Measurements from ENCODE around the gene POLDIP3.
A peak's percentile ranks its signal among the peaks of the same experiment; 100 is the strongest.
"Not testable (repeated sequence)": the region's sequence is repeated elsewhere in the genome, so short reads cannot be mapped to it uniquely, and the experiment has no call there.

Gene POLDIP3

GRCh38 chr22:42584364-42584940 is 30.2 kb downstream of the POLDIP3 start:
- peaks cover 27% of the 10 kb centered on the region for H3K36me3 ChIP-seq (ENCODE audit: control insufficient read depth, insufficient read depth, low read length)
- TF ChIP-seq, protein P1, sequence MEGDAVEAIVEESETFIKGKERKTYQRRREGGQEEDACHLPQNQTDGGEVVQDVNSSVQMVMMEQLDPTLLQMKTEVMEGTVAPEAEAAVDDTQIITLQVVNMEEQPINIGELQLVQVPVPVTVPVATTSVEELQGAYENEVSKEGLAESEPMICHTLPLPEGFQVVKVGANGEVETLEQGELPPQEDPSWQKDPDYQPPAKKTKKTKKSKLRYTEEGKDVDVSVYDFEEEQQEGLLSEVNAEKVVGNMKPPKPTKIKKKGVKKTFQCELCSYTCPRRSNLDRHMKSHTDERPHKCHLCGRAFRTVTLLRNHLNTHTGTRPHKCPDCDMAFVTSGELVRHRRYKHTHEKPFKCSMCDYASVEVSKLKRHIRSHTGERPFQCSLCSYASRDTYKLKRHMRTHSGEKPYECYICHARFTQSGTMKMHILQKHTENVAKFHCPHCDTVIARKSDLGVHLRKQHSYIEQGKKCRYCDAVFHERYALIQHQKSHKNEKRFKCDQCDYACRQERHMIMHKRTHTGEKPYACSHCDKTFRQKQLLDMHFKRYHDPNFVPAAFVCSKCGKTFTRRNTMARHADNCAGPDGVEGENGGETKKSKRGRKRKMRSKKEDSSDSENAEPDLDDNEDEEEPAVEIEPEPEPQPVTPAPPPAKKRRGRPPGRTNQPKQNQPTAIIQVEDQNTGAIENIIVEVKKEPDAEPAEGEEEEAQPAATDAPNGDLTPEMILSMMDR (IDR thresholded peaks at IDR 0.05; ENCODE audit: insufficient read depth, low read length, poor library complexity, severe bottlenecking): no peak
- H3K27me3 ChIP-seq (replicated peaks; ENCODE audit: control insufficient read depth, insufficient read depth, low read length): no peaks in the 10 kb centered on the region
- DNase-seq (ENCODE audit: extremely low read depth, insufficient read length): no peak
- H3K4me3 ChIP-seq (replicated peaks; ENCODE audit: low read depth, low read length): no peak overlapping the region

- no peak overlapping the region for H3K4me3 ChIP-seq (replicated peaks; ENCODE audit: low read depth, low read length)
- TF ChIP-seq, protein P1 (IDR thresholded peaks at IDR 0.05; ENCODE audit: insufficient read depth, low read length, poor library complexity, severe bottlenecking): no peak
- H3K36me3 ChIP-seq (ENCODE audit: control insufficient read depth, insufficient read depth, low read length): peaks cover 31% of the 10 kb centered on the region
- no peak for DNase-seq (ENCODE audit: extremely low read depth, insufficient read length)
- no peaks in the 10 kb centered on the region for H3K27me3 ChIP-seq (replicated peaks; ENCODE audit: control insufficient read depth, insufficient read depth, low read length)
These were observed 31.7 kb downstream of the POLDIP3 start for GRCh38 chr22:42582987-42583386.

GRCh38 chr22:42581762-42582716 is 32.6 kb downstream of the POLDIP3 start:
- Histone ChIP-seq H3K36me3 (ENCODE audit: control insufficient read depth, insufficient read depth, low read length) (peaks cover 25% of the 10 kb centered on the region), H3K4me3 (replicated peaks; ENCODE audit: low read depth, low read length) (peak overlapping the region; percentile 84), H3K27me3 (replicated peaks; ENCODE audit: control insufficient read depth, insufficient read depth, low read length) (no peaks in the 10 kb centered on the region)
- DNase-seq (ENCODE audit: extremely low read depth, insufficient read length): peak; percentile 83
- TF ChIP-seq, protein P1 (IDR thresholded peaks at IDR 0.05; ENCODE audit: insufficient read depth, low read length, poor library complexity, severe bottlenecking): no peak

DNA sequence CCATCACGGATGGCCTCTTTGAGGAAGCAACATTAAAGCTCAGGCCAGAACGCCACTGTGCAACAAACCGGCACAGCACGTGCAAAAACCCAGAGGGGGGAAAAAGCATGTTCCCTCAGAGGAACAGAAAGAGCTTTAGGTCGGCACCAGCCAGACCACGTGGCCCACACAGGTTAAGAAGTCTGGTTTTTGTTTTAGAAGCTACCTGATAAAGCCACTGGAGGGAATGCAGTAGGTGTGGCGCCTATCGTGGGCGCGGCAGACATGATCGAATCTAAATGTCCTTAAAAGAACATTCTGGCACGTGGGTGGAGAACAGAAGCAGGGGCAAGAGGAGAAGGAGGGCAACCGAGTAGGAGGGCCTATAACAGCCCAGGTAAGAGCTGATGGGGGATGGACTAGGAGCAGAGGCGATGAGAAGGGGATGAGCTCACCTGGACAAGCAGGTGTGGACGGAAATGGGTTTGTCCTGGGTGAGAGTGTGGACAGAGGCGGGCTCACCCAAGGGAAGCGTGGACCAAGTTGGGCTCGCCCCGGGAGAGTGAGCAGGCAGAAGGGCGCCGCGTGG is 33.4 kb downstream of the POLDIP3 start:
- not testable (repeated sequence) for DNase-seq (ENCODE audit: extremely low read depth, insufficient read length); H3K27me3 ChIP-seq (replicated peaks; ENCODE audit: control insufficient read depth, insufficient read depth, low read length)
- H3K4me3 ChIP-seq (replicated peaks; ENCODE audit: low read depth, low read length): peak overlapping the region; percentile 84
- peaks cover 24% of the 10 kb centered on the region for H3K36me3 ChIP-seq (ENCODE audit: control insufficient read depth, insufficient read depth, low read length)

DNA sequence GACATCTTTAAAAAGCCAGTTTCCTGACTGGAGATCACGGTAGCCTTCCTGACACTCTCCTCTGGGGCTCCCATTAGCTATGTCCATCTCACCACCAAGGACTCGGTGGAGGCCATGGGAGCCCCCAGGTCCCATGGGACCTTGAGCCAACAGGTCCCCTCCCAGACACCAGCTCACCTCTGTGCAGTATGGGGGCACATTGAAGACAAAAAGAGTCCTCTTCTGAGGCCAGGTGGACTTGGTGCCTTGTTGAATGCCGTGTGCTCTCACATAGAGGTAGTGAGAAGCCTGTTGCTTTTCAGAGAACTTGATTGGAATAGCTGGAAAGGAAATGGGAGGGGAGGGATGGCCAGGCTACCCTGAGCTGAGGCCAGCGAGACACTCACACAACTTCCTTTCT is 34.6 kb downstream of the POLDIP3 start:
- H3K4me3 ChIP-seq (replicated peaks; ENCODE audit: low read depth, low read length); H3K27me3 ChIP-seq (replicated peaks; ENCODE audit: control insufficient read depth, insufficient read depth, low read length); DNase-seq (ENCODE audit: extremely low read depth, insufficient read length): not testable (repeated sequence)
- H3K36me3 ChIP-seq (ENCODE audit: control insufficient read depth, insufficient read depth, low read length): peaks cover 19% of the 10 kb centered on the region

DNA sequence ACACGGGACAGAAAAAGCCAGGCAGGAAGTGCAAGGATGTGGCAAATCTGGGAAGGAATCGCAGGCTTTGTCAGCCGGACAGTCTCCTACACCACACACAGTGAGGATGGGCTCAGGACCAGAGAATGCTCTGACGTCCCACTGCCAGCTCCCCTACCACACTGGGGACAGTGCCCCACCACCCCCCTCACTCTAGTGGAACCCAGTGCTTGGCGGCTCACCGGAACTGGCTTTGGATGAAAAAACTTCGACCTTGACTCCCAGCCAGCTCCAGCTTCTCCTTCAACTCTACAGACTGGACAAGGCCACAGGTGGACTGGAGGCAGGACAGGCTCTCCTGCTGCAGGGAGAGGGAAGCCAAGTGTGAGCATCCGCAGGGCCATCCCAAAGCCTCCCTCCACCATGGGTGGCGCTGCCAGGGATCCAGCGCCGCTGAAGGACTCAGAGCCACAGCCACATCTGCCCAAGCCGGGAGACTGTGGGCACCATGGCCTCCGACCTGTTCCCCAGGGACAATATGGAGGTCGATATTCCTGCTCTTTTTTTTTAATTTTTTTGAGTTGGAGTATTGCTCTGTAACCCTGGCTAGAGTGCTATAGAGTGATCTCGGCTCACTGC is 37.0 kb downstream of the POLDIP3 start:
- peaks cover 10% of the 10 kb centered on the region for H3K36me3 ChIP-seq (ENCODE audit: control insufficient read depth, insufficient read depth, low read length)
- TF ChIP-seq, protein P1 (IDR thresholded peaks at IDR 0.05; ENCODE audit: insufficient read depth, low read length, poor library complexity, severe bottlenecking): no peak

GRCh38 chr22:42577141-42577540 is 37.5 kb downstream of the POLDIP3 start:
- not testable (repeated sequence) for H3K36me3 ChIP-seq (ENCODE audit: control insufficient read depth, insufficient read depth, low read length); H3K27me3 ChIP-seq (replicated peaks; ENCODE audit: control insufficient read depth, insufficient read depth, low read length); DNase-seq (ENCODE audit: extremely low read depth, insufficient read length); H3K4me3 ChIP-seq (replicated peaks; ENCODE audit: low read depth, low read length)

More for the DNA sequence above, 37.0 kb downstream of the POLDIP3 start:
- Histone ChIP-seq H3K4me3 (replicated peaks; ENCODE audit: low read depth, low read length) (no peak overlapping the region), H3K27me3 (replicated peaks; ENCODE audit: control insufficient read depth, insufficient read depth, low read length) (no peaks in the 10 kb centered on the region)
- DNase-seq (ENCODE audit: extremely low read depth, insufficient read length): no peak

- H3K4me3 ChIP-seq (replicated peaks; ENCODE audit: low read depth, low read length); DNase-seq (ENCODE audit: extremely low read depth, insufficient read length); H3K27me3 ChIP-seq (replicated peaks; ENCODE audit: control insufficient read depth, insufficient read depth, low read length); H3K36me3 ChIP-seq (ENCODE audit: control insufficient read depth, insufficient read depth, low read length): not testable (repeated sequence)
These were observed 38.6 kb downstream of the POLDIP3 start for GRCh38 chr22:42575996-42576574.

DNA sequence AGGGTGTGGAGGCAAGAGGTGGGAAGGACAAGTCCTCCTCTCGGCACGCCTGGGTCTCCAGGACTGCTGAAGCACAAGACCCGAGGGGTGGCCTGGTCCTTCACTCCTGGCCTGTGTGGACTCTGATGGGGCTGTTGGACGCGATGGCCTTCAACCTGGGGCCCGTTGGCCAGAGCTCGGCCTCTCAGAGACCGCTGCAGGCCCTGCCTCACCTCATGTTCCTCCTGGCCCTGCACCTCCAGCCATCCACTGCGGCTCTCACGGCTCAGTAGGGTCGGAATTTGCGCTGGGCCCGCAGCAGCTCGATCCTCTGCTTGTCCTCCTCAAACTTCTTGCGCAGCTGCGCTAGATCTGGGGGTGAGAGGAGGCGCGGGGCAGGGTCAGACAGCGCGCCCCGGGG is 40.2 kb downstream of the POLDIP3 start:
- H3K4me3 ChIP-seq (replicated peaks; ENCODE audit: low read depth, low read length); DNase-seq (ENCODE audit: extremely low read depth, insufficient read length); H3K36me3 ChIP-seq (ENCODE audit: control insufficient read depth, insufficient read depth, low read length); H3K27me3 ChIP-seq (replicated peaks; ENCODE audit: control insufficient read depth, insufficient read depth, low read length): not testable (repeated sequence)
